HG03025 (cell line): ENCODE data around the gene CHIC2.

Experiments used
- ATAC-seq: cut with Tn5 transposase; IDR thresholded peaks from one replicate; pipeline ENCODE4 v1.9.1; 2021; ENCODE audit warnings: mild to moderate bottlenecking, moderate library complexity; ENCODE audit not compliant: unreplicated experiment, low FRiP score

The CHIC2 gene

DNA sequence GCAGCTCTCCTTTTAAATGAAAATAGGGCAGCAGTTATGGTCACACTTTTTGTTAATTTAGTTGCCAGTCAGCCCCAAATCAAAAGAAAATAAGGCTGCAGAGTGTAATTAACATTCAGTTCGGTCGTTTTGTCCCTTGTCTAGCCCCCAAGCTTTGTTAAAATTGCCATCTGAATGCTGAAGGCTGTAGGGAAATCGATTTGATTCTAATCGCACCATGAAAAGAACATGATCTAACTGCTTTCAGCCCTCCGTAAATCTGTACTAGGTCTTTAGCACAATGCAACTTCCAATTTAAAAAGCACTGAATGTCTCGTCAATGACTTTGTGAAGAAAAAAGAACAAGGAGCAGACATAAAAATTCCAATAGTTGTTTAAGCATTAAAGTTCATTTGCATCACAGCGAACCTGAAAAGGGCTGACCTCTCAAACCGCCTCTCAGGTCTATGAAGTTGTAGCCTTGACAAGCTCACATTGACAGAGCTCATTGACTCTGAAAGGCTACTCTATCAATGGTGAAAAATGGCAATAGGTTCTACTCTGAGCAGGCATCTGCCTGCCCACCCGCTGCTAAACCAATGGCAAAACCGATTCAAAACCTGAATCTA, 48.9 kb downstream of the CHIC2 start:
- no peak for ATAC-seq

DNA sequence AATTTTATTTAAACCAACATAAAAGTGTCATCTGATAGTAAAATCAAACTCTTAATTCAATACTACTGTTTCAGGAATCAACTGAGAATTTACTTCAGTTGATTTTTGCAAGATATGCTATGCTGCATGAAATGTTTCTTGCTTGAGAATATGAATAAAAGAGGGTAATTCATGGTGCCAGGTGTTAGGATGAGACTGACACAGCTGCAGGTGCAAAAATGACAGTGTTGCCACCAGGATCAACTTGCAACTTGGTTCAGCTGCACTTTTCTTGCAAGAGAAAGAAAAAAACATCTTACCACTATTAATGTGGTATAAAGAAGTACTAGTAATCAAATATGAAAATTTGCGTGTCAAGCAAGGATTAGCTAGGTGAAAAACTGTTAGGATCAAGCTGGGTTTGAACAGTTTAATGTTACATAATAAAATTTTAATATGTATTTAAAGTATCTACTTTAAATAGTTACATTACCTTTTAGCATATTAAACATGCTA, 49.7 kb downstream of the CHIC2 start:
- ATAC-seq, result no peak

DNA sequence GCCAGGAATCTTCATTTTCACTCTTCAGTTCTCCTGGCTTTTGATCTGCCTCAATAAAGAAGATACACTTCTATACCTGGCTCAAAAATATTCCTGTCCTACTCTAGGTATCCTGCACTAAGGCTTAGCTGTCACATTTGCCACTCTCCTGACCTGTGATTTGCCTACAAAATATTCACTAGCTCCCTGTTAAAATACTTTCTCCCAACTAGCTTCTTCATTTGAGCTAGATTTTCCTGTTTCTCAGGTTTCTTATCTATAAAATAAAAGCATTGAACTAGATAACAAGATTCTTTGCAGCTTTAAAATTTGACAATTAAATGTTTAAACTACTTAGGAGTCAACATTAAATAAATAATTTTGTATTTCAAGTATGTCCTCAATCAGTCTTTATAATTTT, 53.2 kb downstream of the CHIC2 start:
- ATAC-seq, result no peak

DNA sequence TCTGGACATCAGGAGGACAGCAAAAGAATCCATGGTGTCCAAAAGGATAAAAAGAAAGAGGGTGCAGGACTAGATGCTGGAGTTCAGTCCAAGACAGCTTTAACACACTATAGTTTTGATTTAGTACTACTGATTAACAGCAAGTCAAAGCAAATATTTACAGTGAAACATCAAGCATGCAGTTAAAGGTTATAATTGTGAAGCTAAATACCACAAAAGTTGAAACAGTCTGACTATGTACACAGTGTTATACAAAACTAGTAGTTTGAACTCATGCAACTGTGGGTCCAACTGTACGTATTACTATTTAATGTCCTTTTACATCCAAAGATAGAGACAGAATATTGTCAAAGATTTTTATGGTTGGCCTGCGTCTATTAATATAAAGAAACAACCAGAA, 57.6 kb downstream of the CHIC2 start:
- no peak for ATAC-seq

DNA sequence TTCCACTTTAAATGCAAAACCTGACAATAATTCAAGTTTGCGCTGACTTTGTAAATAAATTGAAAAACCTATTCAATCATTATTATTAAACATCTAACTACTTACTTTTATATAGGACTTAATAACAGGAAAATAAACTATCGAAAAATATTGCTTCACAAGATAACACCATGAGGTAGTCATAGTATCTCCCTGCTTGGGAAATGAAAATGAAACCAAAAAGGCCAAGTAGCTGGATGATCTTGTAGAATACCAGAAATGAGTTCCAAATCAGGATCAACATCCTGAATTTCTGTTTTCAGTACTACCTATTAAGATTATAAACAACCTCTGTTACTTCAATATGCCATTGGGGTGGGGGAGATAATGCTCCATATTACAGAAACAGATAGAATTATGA, 58.9 kb downstream of the CHIC2 start:
- ATAC-seq, result no peak

DNA sequence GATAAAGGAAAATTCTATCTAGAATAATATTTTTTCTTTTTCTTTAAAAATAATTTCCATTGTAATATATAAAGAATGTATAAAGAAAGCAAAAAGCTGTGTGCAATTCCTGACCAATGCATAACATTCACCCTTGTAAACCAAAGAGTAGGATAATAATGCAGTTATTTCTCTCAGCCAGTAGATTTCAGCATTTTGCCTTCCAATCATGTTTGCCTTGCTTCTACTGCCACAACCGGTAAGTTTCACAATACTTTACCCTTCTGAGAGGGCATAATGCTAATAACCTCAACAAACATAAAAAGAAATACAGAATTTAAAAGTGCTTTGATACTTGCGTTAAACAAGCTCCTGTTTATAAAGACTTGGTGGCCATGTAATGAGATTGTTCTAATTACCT, 59.9 kb downstream of the CHIC2 start:
- ATAC-seq, result no peak

DNA sequence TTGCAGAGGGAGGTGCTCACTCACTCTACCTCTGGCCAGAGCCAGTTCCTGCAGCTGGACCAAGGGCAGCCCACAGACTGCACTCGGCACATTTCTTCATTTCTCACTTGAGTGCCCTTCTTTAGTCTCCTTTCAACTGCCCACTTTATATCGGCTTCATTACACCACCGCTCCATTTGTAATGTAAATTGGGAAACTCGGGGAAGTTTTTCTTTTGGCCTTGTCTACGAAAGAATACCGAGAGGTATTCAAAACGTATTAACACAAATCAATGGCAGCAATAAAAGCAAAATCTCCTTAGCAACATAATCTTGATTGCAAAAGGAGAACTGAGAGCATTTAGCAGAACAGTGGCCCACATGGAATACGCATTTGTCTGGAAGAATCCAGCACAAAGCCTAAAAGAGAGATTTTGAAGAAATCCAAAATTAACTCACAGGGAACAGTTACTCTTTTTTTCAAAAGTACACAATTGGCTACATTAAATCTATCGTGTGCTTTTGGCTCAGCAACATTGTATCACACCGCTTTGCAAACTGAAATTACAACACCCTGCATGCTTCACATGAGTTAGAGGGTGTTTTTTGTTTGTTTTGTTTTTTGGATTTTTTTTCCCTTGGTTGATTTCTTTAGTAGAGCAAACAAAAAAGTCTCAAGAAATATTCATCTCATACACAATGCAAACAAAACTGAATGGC, 62.6 kb downstream of the CHIC2 start:
- no peak for ATAC-seq

DNA sequence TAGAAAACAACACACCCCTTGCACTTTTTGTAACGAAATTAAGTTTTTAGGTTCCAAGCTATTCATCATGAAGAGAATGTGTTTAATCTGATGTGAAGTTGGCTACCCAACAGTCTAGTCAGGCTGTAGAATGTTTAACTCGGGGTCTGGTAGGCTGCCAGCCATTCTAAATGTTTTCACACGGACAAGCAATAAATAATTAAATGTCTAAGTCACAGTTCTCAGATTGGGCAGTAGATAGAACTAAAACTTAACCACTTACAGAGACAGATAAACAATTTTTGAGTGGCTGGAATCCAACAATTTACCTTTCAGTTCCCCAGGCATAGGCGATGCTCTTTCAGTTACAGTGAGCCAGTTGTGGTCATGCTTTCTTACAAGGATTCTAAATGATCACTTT, 66.5 kb downstream of the CHIC2 start:
- ATAC-seq, result no peak

DNA sequence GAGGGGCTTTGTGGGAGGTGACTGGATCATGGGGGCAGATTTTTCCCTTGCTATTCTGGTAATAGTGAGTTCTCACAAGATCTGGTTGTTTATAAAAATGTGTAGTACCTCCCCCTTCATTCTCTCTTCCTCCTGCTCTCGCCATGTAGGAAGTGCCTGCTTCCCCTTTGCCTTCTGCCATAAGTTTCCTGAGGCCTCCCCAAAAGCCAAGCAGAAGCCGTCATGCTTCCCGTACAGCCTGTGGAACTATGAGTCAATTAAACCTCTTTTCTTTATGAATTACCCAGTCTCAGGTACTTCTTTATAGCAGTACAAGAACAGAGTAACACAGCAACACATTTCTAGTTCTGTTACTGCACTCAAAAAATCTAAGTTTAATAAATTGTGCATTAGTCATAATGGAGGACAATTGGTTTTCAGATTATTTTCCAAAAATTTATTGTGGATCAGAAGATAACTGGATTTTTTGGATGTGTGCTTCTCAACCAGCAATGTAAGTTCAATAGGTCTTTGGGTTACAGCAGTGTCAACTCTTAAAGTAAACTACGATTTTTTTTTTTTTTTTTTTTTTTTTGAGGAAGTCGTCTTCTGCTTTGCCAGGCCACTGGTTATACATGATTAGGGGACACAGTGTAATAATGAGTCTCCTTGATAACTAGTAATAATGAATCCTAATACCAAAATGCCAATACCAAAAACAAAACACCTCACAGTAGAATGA, 69.9 kb downstream of the CHIC2 start:
- no peak for ATAC-seq

DNA sequence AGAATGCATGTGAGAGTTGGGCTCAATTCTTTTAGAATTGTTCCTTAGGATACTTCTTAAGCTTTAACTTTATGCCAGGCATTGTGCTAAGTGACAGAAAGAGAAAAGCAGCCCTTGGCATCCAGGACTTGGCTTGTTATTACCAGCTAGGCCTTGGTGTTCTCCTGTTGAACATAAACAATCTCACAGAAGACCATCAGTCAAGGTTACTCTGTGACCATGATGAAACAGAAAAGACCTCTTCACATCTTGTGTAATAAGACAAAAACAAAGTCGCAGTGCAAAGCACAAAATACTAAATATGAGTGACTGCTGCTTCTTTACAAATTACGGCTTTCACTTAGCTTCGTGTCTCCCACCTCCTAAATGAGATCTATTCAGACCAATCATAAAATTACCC, 71.6 kb downstream of the CHIC2 start:
- ATAC-seq, result no peak

DNA sequence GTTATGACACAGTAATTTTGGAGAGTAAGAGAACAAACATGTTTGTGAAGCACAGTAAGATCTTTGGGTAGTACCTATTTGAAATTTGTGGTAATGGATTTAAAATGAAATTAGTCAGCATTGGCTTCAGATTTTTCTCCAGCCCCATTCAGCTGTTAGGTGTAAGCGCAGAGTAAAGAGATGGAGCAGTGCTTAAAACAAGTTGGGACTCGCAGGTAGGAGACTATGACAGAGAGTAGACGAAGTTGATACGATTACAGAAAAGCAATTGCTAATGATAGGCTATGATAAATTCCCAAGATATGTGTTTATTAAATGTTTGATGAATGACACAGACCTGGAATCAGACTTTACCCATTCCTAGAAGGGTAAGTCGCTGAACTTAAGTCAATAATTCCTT, 72.6 kb downstream of the CHIC2 start:
- ATAC-seq, result no peak

DNA sequence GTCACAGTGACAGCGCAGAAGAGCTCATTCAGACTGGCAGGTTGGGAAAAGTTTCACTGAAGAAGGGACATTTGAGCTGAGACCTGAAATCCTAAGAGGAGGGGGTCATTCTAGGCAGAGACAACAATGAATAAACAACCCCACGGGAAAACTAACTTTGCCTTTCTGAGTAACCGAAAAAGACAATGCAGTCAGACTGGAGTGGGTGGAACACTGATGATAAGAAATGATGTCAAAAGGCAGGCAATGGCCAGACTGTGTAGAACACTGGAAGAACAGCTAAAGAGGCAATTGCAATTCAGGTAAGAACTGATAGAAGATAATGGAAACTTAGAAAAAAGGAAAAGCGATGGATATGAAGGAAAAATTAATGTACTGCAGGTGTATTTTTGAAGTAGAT, 73.8 kb downstream of the CHIC2 start:
- no peak for ATAC-seq

DNA sequence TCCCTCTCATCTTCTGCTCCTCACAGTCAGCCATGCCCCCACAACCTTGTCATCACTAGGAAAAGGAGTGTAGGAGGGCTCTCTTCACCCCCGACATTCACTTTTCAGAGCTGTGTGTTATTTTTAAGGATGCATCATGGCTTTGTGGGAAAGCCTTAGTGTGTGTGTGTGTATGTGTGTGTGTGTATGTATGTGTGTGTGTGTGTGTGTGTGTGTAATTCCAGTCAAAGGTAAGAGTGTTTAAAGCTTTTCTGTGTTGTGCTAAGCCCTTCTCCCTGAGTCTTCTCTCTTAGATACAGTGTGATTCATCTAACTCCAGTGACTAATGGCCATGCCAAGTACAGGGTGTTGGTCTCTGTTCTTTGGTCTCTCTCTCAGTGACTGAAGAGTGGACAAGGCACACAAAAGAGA, 76.6 kb downstream of the CHIC2 start:
- no peak for ATAC-seq

DNA sequence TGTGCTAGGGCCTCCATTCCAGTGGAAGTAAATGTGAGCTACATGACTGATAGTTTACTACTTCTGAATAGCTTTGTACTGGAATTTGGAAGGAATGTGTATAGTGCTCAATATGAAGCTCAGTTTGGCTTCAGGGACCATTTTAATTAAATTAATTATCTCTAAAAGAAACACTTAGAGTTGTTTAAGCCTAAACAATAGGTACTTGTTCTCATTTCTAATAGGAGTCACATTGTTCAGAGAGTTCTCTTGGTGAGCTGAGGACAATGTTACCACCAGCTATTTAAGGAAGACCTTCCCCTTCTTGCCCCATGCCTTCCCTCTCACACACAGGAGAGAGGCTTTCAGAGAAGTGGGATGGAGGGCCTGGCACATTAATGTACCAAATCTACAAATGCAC, 78.3 kb downstream of the CHIC2 start:
- no peak for ATAC-seq

DNA sequence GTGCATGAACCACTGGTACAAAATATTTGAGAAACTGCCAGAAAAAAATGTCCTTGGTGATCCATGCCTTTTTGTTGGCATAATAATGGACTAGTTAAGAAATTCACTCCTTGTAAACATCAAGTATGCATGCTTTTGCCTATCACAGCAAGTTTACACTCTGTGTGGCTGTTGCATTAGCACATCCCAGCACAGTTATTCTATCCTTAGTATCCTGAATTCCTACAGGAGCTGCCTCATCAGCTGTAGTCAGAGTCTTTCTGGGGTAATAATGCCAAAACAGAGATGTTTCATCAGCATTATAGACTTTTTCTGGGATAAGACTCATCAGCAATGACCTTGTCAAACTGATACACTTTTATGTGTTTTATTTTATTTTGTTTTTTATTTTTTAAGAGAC, 82.8 kb downstream of the CHIC2 start:
- ATAC-seq, result no peak

DNA sequence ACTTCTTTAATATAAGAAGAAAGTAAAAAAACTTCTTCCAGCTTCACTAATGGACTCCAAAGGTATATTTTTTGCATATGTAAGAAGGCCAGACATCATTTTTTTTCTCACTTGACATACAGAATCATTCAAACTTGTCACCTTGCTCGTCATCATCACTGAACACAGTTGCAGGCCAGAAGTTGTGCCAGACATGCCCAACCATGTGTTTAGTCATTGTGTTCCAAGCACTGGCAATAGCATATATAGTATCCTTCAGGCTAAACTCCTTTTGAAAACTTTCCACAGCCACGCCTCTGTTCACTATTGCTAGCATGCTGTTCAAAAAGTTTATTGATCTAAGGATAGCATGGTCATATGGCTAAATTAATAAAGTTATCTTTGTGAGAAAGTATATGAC, 83.3 kb downstream of the CHIC2 start:
- ATAC-seq, result no peak

DNA sequence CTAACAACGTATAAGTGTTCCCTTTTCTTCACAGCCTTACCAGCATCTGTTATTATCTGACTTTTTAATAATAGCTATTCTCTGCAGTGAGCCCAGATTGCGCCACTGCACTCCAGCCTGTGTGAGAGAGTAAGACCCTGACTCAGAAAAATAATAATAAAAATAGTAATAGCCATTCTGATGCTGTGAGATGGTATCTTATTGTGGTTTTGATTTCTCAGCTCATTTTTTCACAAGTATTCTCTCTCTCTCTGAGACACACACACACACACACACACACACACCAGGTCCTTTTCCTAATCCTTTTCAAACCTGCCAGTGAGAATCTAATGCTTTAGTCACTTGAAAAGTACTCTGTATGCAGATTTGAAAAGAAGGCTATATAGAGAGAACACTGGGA, 89.8 kb downstream of the CHIC2 start:
- no peak for ATAC-seq

DNA sequence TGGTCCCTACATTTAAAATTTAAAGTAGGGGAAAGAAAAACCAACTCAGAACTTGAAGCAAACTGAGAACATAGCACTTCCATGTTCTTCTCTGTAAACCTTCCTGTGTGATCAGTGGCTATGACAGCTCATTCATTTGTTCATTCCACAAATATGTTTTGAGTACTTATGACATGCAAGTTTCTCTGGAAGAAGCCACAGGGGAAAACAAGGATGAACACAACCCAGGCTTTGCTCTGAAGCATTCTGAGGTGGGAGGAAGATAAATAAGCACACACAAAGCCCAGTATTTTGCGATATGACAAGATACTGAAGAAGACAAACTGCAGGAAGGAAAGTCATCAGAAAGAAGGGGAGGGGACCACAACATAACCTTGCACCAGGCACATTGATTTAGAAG, 96.4 kb downstream of the CHIC2 start:
- ATAC-seq, result no peak

DNA sequence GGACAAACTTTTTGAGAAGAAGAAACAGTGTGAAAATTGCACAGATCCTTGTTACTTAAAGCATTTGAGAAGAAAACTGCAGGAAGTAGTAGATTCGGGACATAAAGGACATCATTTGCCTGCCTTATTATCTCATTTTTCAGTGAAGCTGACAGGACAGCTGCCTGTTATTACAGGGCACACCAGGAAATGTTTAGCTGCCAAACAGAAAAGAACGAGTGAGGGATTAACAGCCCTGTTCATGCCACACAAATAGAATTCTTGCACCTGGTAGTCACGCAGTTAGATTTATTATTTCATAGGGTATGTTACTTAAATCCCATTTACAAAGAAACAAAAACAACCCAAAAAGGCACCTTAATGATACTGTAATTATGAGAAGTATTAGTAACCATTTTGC, 100.6 kb downstream of the CHIC2 start:
- ATAC-seq, result no peak

DNA sequence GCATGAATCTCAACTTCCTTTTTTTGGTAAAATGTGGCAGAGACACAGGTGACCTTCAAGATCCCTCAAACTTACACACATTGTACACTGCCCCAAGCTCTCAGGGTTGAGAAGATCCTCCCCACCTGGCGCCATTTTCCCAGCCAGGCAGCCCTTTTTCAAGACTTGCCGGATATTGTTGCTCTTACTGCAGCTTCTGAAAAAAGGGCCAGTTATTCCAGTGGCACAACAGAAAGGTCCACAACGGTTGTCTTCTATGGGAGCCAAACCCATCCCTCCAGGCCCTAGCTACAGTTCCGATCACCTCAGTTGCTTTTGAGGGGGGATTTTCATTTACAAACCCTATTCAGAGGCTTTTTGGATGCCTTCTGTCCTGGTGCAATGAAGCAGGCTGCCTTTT, 101.1 kb downstream of the CHIC2 start:
- ATAC-seq, result no peak

DNA sequence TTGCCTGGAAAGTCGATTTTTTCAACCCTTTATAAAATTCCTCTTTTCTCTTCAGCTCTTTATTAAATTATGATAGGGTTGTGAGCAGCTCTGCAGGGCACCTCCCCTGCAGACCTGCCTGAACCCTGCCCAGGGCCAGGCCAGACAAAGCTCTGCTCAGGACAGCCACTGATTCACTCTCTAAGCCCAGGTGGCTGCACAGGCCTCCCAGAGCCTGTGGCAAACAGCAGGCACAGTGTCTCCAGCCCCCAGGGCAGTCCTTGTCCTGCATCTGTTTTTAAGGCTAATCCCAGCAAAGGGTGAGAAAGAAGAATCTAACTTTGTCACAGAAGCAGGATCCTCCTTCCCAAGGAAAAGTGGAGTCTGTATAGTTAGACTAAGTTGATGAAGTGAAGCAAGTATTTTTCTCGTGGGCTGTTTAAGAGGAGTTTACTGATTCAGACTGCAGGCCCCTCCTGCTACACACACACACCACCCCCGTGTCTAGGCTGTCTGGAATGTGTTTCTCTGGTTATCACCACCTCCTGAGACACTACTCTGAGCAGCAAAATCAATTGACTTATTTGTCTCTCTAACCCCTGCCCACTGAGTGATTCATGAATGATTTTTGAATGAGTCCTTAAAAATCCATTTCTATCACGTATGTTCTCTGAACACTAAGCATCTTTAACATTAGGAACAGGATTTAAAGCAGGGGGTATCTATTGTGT, 101.7 kb downstream of the CHIC2 start:
- ATAC-seq, result no peak
